ENCODE results near the gene RNF125.
A peak's percentile ranks its signal among the peaks of the same experiment; 100 is the strongest.

Gene RNF125

DNA sequence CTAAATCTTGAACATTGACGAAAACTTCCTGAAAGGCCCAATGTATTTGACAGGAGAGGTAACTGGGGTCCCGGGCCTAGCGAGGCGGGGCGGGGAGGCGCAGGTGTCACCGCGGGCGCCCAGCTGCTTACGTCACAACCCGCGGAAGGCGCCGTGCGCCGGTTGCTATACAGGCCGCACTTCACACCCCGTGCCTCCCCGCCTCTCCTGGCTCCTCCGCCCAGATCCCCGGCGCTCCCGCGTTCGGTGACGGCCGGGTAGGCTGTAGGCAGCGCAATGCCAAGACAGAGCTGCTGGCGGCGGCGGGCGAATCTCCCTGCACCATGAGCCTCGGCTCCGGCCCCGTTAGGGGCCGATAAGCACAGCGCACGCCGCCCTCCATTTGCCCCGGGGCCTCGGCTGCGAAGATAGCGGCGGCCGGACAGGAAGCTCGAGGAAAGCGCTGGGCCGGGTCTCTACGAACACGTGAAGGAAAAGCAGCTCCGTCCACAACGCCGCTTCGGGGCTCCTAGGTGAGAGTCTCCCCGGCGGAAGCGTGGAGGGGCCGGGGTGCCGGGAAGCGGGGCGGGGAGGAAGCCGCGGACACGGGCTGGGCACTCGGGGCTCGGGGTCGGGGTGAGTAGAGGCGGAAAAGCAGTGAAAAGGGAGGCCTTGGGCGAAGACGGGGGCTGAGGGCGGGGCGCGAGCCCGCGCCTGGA is 73.2 kb downstream of the RNF125 start, which contains the start of gene RNF138 (continued):
- TF ChIP-seq, protein P1, sequence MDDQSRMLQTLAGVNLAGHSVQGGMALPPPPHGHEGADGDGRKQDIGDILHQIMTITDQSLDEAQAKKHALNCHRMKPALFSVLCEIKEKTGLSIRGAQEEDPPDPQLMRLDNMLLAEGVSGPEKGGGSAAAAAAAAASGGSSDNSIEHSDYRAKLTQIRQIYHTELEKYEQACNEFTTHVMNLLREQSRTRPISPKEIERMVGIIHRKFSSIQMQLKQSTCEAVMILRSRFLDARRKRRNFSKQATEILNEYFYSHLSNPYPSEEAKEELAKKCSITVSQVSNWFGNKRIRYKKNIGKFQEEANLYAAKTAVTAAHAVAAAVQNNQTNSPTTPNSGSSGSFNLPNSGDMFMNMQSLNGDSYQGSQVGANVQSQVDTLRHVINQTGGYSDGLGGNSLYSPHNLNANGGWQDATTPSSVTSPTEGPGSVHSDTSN (CRISPR knock-in tag; IDR thresholded peaks at IDR 0.05): 0 out of 2 replicates have a peak, but pooled peaks have one; percentile 42
- no peak for TF ChIP-seq ZNF76 (tag by site-specific recombination; IDR thresholded peaks at IDR 0.05; ENCODE audit: borderline replicate concordance, low read depth)
- no peak for TF ChIP-seq ZNF704 (tag by site-specific recombination; IDR thresholded peaks at IDR 0.05)
- no peak for TF ChIP-seq ZNF585B (tag by site-specific recombination; IDR thresholded peaks at IDR 0.05)
- no peak for TF ChIP-seq ZNF121 (tag by site-specific recombination; IDR thresholded peaks at IDR 0.05)
- TF ChIP-seq ZNF350 (tag by site-specific recombination; IDR thresholded peaks at IDR 0.05): no peak
- peak; percentile 96 for TF ChIP-seq ZSCAN30 (tag by site-specific recombination; IDR thresholded peaks at IDR 0.05)
- TF ChIP-seq ZEB2 (tag by site-specific recombination; IDR thresholded peaks at IDR 0.05): peak; percentile 79
- TF ChIP-seq MEIS1 (CRISPR knock-in tag; IDR thresholded peaks at IDR 0.05; ENCODE audit: borderline replicate concordance): no peak
- TF ChIP-seq ZNF561 (tag by site-specific recombination; IDR thresholded peaks at IDR 0.05; ENCODE audit: borderline replicate concordance): no peak
- TF ChIP-seq ZBTB48 (tag by site-specific recombination; IDR thresholded peaks at IDR 0.05): peak; percentile 79; the same call in 1 of the 2 replicates
- TF ChIP-seq KLF7 (tag by site-specific recombination; IDR thresholded peaks at IDR 0.05; ENCODE audit: borderline replicate concordance): peak; percentile 31; the same call in 1 of the 2 replicates
- no peak for TF ChIP-seq ZBTB7A (tag by site-specific recombination; IDR thresholded peaks at IDR 0.05; ENCODE audit: low read depth)
- TF ChIP-seq, protein P2, sequence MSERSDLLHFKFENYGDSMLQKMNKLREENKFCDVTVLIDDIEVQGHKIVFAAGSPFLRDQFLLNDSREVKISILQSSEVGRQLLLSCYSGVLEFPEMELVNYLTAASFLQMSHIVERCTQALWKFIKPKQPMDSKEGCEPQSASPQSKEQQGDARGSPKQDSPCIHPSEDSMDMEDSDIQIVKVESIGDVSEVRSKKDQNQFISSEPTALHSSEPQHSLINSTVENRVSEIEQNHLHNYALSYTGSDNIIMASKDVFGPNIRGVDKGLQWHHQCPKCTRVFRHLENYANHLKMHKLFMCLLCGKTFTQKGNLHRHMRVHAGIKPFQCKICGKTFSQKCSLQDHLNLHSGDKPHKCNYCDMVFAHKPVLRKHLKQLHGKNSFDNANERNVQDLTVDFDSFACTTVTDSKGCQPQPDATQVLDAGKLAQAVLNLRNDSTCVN (tag by site-specific recombination; optimal IDR thresholded peaks at IDR 0.05): peak; percentile 71
- no peak for TF ChIP-seq ZFHX2 (tag by site-specific recombination; conservative IDR thresholded peaks at IDR 0.05)
- no peak for TF ChIP-seq ZNF747 (tag by site-specific recombination; IDR thresholded peaks at IDR 0.05)
- no peak for TF ChIP-seq ZNF658 (tag by site-specific recombination; IDR thresholded peaks at IDR 0.05)
- TF ChIP-seq ZFP37 (tag by site-specific recombination; IDR thresholded peaks at IDR 0.05): peak; percentile 94
- no peak for TF ChIP-seq GLIS1 (tag by site-specific recombination; IDR thresholded peaks at IDR 0.05)
- TF ChIP-seq MYNN (tag by site-specific recombination; IDR thresholded peaks at IDR 0.05; ENCODE audit: borderline replicate concordance): no peak
- TF ChIP-seq WT1 (tag by site-specific recombination; IDR thresholded peaks at IDR 0.05): no peak
- TF ChIP-seq ZNF19 (tag by site-specific recombination; IDR thresholded peaks at IDR 0.05; ENCODE audit: low read depth): no peak
- TF ChIP-seq ZNF211 (tag by site-specific recombination; IDR thresholded peaks at IDR 0.05; ENCODE audit: low read depth): no peak
- TF ChIP-seq ZBTB20 (tag by site-specific recombination; IDR thresholded peaks at IDR 0.05): peak; percentile 62
- no peak for TF ChIP-seq ZNF362 (tag by site-specific recombination; IDR thresholded peaks at IDR 0.05)
- 0 out of 2 replicates have a peak, but pooled peaks have one; percentile 62 for TF ChIP-seq ZNF391 (tag by site-specific recombination; IDR thresholded peaks at IDR 0.05; ENCODE audit: borderline replicate concordance, low read depth)
- TF ChIP-seq ZNF677 (tag by site-specific recombination; IDR thresholded peaks at IDR 0.05): no peak
- peak; percentile 46 for TF ChIP-seq ZNF335 (tag by site-specific recombination; conservative IDR thresholded peaks at IDR 0.05)
- peak; percentile 55; the same call in 1 of the 2 replicates for TF ChIP-seq ZNF341 (tag by site-specific recombination; IDR thresholded peaks at IDR 0.05; ENCODE audit: low read depth)
- no peak for TF ChIP-seq ZNF10 (tag by site-specific recombination; IDR thresholded peaks at IDR 0.05)
- TF ChIP-seq ZNF549 (tag by site-specific recombination; IDR thresholded peaks at IDR 0.05): no peak
- TF ChIP-seq ZNF529 (tag by site-specific recombination; IDR thresholded peaks at IDR 0.05; ENCODE audit: insufficient replicate concordance): no peak
- TF ChIP-seq ZNF398 (tag by site-specific recombination; IDR thresholded peaks at IDR 0.05): 0 out of 2 replicates have a peak, but pooled peaks have one; percentile 25
- TF ChIP-seq ZNF354C (tag by site-specific recombination; IDR thresholded peaks at IDR 0.05; ENCODE audit: borderline replicate concordance, low read depth): no peak
- TF ChIP-seq ZNF324 (tag by site-specific recombination; IDR thresholded peaks at IDR 0.05): no peak

All from HEK293 (cell line).